HG02610 (cell line): ENCODE results near the gene LITAF.
"Not testable (repeated sequence)": the region's sequence is repeated elsewhere in the genome, so short reads cannot be mapped to it uniquely, and the experiment has no call there.

Experiments used
- ATAC-seq: cut with Tn5 transposase; IDR thresholded peaks from one replicate; pipeline ENCODE4 v1.9.1; 2021; ENCODE audit warnings: mild to moderate bottlenecking, moderate library complexity; ENCODE audit not compliant: unreplicated experiment

Gene LITAF

GRCh38 chr16:11621539-11621919, 34.8 kb upstream of the LITAF start:
- no peak for ATAC-seq

GRCh38 chr16:11620243-11621003, 33.7 kb upstream of the LITAF start:
- ATAC-seq = no peak

GRCh38 chr16:11619327-11619851, 32.7 kb upstream of the LITAF start:
- no peak for ATAC-seq

- no peak for ATAC-seq
These were observed 31.5 kb upstream of the LITAF start for GRCh38 chr16:11618107-11618717.

GRCh38 chr16:11615748-11616447, 29.2 kb upstream of the LITAF start:
- no peak for ATAC-seq

- ATAC-seq = no peak
These were observed 28.0 kb upstream of the LITAF start for GRCh38 chr16:11614587-11615175.

GRCh38 chr16:11613381-11614303, 26.9 kb upstream of the LITAF start:
- ATAC-seq = no peak

- ATAC-seq = no peak
These were observed 25.9 kb upstream of the LITAF start for GRCh38 chr16:11612665-11613025.

GRCh38 chr16:11611871-11612664, 25.3 kb upstream of the LITAF start:
- no peak for ATAC-seq

- ATAC-seq = no peak
These were observed 23.9 kb upstream of the LITAF start for GRCh38 chr16:11610580-11610979.

- ATAC-seq = no peak
These were observed 23.4 kb upstream of the LITAF start for GRCh38 chr16:11610121-11610505.

GRCh38 chr16:11609474-11610120, 22.9 kb upstream of the LITAF start:
- no peak for ATAC-seq

- ATAC-seq = no peak
These were observed 19.2 kb upstream of the LITAF start for GRCh38 chr16:11605891-11606290.

GRCh38 chr16:11605564-11605886, 18.8 kb upstream of the LITAF start:
- ATAC-seq = no peak

GRCh38 chr16:11604783-11605563, 18.3 kb upstream of the LITAF start:
- no peak for ATAC-seq

- not testable (repeated sequence) for ATAC-seq
These were observed 17.6 kb upstream of the LITAF start for GRCh38 chr16:11604296-11604695.

- ATAC-seq = no peak
These were observed 16.6 kb upstream of the LITAF start for GRCh38 chr16:11603331-11603750.

- no peak for ATAC-seq
These were observed 15.6 kb upstream of the LITAF start for GRCh38 chr16:11602321-11602720.

GRCh38 chr16:11601911-11602310, 15.2 kb upstream of the LITAF start:
- no peak for ATAC-seq
